ENCODE results near the gene CALR3. TPM values are rescaled to one million over a fixed set of nuclear protein-coding genes. Genes with fewer than 3 reads are reported as not detected.

The CALR3 gene
- total RNA-seq, 1 experiment from 2014 or later = not detected

DNA sequence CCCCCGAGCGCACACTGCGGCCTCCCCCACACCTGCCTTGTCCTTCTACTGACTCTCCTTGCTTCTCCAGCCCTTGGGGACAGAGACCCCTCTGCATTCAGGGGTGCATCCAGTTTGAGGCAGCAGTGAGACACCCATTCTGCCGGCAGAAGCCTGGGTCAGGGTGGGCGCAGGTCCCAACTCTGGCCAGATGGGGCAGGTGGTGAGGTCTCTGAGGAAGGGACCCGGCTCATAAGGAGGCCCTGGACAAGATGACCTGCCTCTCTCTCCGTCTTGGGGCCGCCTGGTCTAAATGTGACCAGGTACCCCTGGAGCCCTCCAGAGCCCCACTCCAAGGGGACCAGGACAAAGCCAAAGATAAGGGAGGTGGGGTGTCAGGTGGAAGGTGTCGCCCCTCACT lies 40.2 kb upstream of the CALR3 start:
- ChIA-PET POLR2A (no interaction called here), CTCF (no interaction called here)
- no peak overlapping the region for H3K4me3 ChIP-seq (ENCODE audit: low read depth in 2 of 2, low read length in 2 of 2)
- peaks cover 3% of the 10 kb centered on the region; the same call in 1 of the 2 replicates for H3K4me1 ChIP-seq (ENCODE audit: control insufficient read depth, insufficient read depth, low read length)
- no peaks in the 10 kb centered on the region for H3K27me3 ChIP-seq (ENCODE audit: control insufficient read depth, insufficient read depth, low read length)
- H3K9me3 ChIP-seq (ENCODE audit: control insufficient read depth, insufficient read depth, low read depth, low read length) = no peaks in the 10 kb centered on the region
- no peak for DNase-seq (ENCODE audit: low read depth, low spot score)
- TF ChIP-seq SIN3A (IDR thresholded peaks at IDR 0.05; ENCODE audit: borderline replicate concordance, insufficient read depth, low read depth, low read length) = no peak
- TF ChIP-seq, protein P1, sequence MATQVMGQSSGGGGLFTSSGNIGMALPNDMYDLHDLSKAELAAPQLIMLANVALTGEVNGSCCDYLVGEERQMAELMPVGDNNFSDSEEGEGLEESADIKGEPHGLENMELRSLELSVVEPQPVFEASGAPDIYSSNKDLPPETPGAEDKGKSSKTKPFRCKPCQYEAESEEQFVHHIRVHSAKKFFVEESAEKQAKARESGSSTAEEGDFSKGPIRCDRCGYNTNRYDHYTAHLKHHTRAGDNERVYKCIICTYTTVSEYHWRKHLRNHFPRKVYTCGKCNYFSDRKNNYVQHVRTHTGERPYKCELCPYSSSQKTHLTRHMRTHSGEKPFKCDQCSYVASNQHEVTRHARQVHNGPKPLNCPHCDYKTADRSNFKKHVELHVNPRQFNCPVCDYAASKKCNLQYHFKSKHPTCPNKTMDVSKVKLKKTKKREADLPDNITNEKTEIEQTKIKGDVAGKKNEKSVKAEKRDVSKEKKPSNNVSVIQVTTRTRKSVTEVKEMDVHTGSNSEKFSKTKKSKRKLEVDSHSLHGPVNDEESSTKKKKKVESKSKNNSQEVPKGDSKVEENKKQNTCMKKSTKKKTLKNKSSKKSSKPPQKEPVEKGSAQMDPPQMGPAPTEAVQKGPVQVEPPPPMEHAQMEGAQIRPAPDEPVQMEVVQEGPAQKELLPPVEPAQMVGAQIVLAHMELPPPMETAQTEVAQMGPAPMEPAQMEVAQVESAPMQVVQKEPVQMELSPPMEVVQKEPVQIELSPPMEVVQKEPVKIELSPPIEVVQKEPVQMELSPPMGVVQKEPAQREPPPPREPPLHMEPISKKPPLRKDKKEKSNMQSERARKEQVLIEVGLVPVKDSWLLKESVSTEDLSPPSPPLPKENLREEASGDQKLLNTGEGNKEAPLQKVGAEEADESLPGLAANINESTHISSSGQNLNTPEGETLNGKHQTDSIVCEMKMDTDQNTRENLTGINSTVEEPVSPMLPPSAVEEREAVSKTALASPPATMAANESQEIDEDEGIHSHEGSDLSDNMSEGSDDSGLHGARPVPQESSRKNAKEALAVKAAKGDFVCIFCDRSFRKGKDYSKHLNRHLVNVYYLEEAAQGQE (IDR thresholded peaks at IDR 0.05; ENCODE audit: insufficient read depth in 1 of 2, low read depth in 2 of 2, low read length in 1 of 2) = no peak
- TF ChIP-seq, protein P2, sequence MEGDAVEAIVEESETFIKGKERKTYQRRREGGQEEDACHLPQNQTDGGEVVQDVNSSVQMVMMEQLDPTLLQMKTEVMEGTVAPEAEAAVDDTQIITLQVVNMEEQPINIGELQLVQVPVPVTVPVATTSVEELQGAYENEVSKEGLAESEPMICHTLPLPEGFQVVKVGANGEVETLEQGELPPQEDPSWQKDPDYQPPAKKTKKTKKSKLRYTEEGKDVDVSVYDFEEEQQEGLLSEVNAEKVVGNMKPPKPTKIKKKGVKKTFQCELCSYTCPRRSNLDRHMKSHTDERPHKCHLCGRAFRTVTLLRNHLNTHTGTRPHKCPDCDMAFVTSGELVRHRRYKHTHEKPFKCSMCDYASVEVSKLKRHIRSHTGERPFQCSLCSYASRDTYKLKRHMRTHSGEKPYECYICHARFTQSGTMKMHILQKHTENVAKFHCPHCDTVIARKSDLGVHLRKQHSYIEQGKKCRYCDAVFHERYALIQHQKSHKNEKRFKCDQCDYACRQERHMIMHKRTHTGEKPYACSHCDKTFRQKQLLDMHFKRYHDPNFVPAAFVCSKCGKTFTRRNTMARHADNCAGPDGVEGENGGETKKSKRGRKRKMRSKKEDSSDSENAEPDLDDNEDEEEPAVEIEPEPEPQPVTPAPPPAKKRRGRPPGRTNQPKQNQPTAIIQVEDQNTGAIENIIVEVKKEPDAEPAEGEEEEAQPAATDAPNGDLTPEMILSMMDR (IDR thresholded peaks at IDR 0.05) = no peak
- TF ChIP-seq POLR2AphosphoS5 (IDR thresholded peaks at IDR 0.05; ENCODE audit: low read depth, low read length) = no peak
- TF ChIP-seq TCF7L2 (IDR thresholded peaks at IDR 0.05; ENCODE audit: low read depth, low read length) = no peak
- no peak overlapping the region for H3K27ac ChIP-seq (ENCODE audit: low read length)
- in situ Hi-C loops (cut with HindIII; ENCODE audit: low pct_unique_long_range_greater_than_20kb, low sequenced_read_pairs) = no loop called here
- intact Hi-C loops (cut with micrococcal nuclease; ENCODE audit: unreplicated experiment) = no loop called here
- peaks cover 4% of the 10 kb centered on the region for H3K36me3 ChIP-seq (ENCODE audit: control insufficient read depth, insufficient read depth, low read length)
- no peak for ATAC-seq
- no TSS peak for BruUV-seq (replicated peaks)

DNA sequence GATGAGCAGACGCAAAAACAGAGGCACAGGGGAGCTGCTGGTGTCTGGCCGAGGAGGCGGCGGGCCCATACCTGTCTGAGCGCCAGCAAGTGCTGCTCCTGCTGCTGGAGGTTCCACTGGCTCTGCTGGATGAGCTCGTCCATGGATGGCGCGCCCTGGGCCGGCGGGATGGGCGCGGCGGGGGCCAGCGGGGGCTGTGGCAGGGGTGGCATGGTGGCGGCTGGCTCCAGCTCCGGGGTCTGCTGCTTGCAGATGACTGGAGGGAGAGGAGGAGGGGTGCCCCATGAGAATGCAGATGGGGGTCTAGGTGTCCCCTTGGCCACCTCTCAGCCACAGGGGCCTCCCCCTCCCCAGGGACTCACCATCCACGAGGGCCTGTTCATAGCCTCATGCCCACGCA lies 39.4 kb upstream of the CALR3 start:
- Histone ChIP-seq H3K4me3 (ENCODE audit: low read depth in 2 of 2, low read length in 2 of 2) (no peak overlapping the region), H3K4me1 (ENCODE audit: control insufficient read depth, insufficient read depth, low read length) (no peaks in the 10 kb centered on the region), H3K9me3 (ENCODE audit: control insufficient read depth, insufficient read depth, low read depth, low read length) (no peaks in the 10 kb centered on the region), H3K27me3 (ENCODE audit: control insufficient read depth, insufficient read depth, low read length) (no peaks in the 10 kb centered on the region), H3K27ac (ENCODE audit: low read length) (no peak overlapping the region), H3K36me3 (ENCODE audit: control insufficient read depth, insufficient read depth, low read length) (peaks cover 4% of the 10 kb centered on the region)
- intact Hi-C loops (cut with micrococcal nuclease; ENCODE audit: unreplicated experiment) = no loop called here
- ChIA-PET CTCF (no interaction called here), POLR2A (no interaction called here)
- BruUV-seq (replicated peaks) = no TSS peak
- in situ Hi-C loops (cut with HindIII; ENCODE audit: low pct_unique_long_range_greater_than_20kb, low sequenced_read_pairs) = no loop called here
- DNase-seq (ENCODE audit: low read depth, low spot score) = no peak
- ATAC-seq = no peak
- TF ChIP-seq TCF7L2 (IDR thresholded peaks at IDR 0.05; ENCODE audit: low read depth, low read length) = no peak
- TF ChIP-seq, protein P1 (IDR thresholded peaks at IDR 0.05; ENCODE audit: insufficient read depth in 1 of 2, low read depth in 2 of 2, low read length in 1 of 2) = no peak
- no peak for TF ChIP-seq SIN3A (IDR thresholded peaks at IDR 0.05; ENCODE audit: borderline replicate concordance, insufficient read depth, low read depth, low read length)
- TF ChIP-seq POLR2AphosphoS5 (IDR thresholded peaks at IDR 0.05; ENCODE audit: low read depth, low read length) = no peak
- TF ChIP-seq, protein P2 (IDR thresholded peaks at IDR 0.05) = no peak

All from Panc1 (cell line).